Jurkat, Clone E6-1 (cell line): ENCODE data around the gene GRHL3.

Source experiments
- DNase-seq: peaks from one replicate; pipeline ENCODE4 v3.0.0-alpha.2; 2011; ENCODE audit warnings: low read depth, low spot score
- H3K4me3 ChIP-seq: 2 replicates; pipeline ENCODE4 v1.5.1; 2011; ENCODE audit warnings: mild to moderate bottlenecking, low read length, control low read depth, moderate library complexity

Gene GRHL3

DNA sequence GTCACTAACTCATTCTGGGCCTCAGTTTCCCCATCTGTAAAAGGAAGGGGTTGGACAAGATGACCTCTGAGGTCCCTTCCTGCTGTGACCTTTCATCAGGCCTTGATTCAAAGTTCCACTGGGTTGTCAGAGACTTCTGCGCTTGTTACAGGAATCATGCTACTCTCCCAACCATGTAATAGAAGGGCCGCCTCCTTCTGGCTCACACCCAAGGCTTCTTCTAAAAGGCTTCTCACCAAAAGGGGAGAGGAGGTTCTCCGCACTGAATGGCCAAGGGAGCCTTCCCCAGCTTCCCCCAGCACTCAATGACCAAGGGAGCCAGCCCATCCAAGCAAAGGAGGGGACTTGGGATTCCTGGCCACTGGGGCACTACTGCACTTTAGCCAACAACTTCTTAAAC, 42.7 kb downstream of the GRHL3 start:
- no peak overlapping the region for H3K4me3 ChIP-seq

DNA sequence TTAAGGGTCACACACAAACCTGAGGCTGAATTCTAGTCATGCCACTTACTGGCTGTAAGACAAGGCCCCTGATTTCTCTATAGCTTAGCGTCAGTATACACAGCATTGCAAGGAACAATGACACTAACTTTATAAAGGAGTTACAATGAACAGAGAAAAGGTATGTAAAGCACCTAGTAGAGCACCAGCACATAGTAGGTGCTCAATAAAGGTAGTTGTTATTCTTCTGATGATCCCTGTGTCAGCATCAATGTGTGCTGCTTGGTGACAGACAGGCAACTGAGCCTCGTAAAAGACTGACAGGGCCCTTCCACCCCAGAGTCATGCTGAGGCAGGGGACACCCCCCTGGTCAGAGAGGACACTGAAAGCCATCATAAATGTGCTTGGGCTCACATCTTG, 43.2 kb downstream of the GRHL3 start:
- H3K4me3 ChIP-seq: no peak overlapping the region
- no peak for DNase-seq

More for the DNA sequence above, 42.7 kb downstream of the GRHL3 start:
- no peak for DNase-seq

DNA sequence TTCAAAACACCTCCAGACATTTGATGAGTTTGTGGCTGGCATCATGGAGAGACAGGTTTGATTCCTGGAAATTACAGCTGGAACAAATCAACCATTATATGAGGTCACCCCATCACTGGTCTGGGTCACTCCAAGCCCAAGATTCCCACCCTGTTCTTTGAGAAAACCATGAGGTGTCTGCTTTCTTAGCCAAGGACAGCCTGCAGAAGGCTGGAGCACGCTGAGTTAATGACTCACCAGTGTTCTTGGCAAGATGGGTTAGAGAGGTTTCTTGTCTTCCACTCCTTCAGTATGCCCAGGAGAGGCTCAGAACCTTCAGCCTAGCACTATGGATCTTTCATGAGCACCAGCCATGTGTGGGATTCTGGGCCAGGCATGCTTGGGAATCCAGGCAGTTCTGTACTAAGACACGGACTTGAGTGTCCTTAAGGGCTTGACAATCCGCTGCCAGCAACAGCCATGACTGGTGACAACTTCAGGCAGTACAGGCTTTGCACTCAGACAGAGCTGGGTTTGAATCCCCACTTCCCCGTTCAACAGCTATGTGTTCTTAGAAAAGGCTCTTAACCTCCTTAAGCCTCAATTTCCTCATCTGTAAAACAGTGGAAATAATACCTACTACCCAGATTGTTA, 43.9 kb downstream of the GRHL3 start:
- H3K4me3 ChIP-seq: no peak overlapping the region
- DNase-seq: no peak

DNA sequence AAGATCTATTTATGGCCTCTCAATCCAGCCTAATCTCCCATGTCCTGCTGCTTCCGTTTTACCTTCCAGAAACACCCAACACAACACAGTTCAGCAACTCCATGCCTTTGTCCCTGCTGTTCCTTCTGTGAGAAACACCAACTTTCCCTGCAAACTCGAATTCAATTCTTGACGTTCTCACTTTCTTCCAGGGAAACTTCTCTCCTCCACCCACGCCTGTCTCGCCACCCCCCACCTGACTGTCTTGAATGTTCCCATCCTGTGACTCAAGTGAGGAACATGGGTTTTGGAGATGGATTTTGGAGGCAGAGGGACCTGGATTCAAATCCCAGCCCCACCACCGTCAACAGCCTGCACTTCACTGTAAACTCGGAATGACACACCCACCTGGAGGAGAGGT, 44.8 kb downstream of the GRHL3 start:
- no peak overlapping the region for H3K4me3 ChIP-seq
- DNase-seq: no peak

DNA sequence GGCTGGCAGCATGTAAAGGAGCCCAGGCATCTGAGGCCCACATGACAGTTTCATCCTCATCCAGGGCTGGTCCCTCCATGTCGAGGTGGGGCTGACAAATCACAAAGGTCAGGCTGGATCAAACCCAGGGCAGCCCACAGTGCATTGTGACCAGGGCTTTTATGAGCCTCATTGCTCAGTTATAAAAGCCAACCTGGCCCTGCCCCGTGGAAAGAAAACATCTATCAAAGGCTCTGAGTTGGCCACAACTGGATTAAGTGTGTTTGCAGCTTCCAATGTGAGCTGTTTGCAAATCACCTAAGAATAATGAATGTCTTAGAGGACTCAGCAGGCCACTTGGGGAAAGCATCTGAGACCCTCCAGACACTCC, 45.4 kb downstream of the GRHL3 start:
- DNase-seq: no peak
- H3K4me3 ChIP-seq: no peak overlapping the region

DNA sequence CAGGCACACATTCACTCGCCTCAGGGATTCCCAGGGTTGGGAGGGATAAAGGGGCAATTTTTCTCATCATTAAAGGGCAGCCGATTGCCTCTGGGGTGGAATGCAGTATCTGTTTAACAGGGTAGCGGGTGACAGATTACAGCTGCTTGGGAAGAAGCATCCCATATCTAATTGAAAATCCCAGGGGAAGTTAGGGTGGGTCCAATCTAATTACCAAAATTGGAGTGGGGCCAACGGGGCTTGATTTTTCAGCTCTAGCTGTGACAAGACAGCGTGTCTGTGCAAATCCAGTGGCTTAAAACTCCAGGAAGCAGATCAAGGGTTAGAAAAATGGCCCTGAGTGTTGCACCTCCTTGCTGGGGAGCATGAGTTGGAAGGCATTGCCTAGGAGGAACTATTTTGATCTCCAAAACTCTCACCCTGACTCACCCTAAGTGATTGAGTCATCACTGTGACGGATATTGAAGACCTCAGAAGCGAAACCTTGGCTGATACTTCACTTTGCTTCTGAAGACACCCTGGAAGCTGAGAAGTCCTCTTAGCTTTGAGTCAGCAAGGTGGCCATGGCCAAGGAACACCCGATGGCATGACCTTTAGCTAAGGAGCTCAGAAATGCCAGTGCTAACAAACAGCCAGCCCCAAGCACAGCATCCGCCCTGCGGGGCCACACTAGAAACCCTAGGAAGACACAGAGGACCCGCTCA, 46.0 kb downstream of the GRHL3 start:
- H3K4me3 ChIP-seq: no peak overlapping the region
- no peak for DNase-seq

DNA sequence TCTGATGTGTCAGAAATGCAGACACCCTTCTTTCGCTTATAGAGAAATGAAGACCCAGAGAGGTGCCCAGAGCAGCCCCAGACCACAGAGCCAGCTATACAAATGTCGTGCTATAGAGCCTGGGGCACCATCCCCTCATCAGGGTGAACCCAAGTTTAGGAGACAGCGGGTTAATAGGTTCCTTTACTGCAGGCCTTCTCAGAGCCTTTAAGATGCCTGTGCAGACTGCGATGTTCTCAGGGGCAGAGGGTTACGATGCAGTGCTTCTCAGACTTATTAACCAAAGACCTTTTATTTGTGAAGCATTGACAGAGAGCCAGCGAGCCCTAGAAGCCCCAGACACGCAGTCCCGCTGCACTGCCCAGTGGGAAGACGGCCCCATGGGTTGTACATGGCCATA, 47.5 kb downstream of the GRHL3 start:
- no peak overlapping the region for H3K4me3 ChIP-seq
- DNase-seq: no peak

DNA sequence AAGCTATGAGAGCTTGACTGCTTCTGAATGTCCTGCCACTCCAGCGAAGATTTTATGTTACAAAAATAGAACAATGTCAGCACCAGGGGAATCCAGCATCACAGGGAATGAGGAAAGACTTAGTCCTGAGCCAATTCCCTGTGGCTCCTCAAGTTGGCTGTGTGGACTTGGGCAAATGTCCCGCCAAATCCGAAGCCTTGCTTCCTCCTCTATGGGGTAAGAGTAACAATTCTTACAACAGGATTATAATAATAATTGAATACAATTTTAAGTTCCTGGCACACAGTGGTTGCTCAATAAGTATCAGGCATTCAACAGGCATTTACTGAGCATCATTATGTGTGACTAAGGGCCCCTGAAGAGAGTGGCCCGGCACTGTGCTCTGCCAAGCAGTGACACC, 50.0 kb downstream of the GRHL3 start:
- H3K4me3 ChIP-seq: no peak overlapping the region
- DNase-seq: no peak

DNA sequence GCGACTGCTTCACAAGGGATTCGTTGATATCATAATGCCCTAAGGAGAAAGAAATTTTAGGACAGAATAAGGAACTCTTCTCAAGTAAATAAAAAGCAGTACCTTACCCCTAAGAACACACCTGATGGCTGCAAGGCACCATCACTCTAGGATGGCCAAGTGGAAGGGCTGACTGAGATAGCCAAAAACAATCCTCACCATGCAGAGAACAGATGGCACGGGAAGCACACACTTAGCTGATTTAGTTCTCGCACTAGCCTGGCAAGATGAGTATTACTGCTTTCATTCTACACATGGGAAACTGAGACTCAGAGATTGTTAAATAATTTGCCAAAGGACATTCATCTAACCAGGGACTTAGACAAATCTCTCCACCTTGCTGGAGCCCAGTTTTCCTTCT, 50.6 kb downstream of the GRHL3 start:
- DNase-seq: no peak
- no peak overlapping the region for H3K4me3 ChIP-seq

DNA sequence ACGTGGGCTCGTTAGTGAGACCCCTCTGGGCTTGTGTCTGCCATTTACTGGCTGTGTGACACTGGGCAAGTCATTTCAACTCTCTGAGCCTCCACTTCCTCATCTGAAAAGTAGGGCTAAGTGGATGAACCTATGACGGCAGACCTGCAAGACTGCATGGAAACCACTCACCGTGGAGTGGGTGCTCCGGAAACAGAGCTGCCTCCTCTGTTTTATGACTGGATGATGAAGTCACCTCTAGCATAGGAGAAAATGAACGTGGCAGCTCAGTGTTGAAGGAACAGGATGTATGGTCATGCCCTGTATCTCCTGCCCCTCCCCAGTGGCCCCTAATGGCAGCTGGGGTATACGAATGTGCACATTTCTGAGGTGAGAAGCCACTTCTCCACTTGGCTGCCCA, 53.9 kb downstream of the GRHL3 start:
- no peak for DNase-seq
- H3K4me3 ChIP-seq: no peak overlapping the region

DNA sequence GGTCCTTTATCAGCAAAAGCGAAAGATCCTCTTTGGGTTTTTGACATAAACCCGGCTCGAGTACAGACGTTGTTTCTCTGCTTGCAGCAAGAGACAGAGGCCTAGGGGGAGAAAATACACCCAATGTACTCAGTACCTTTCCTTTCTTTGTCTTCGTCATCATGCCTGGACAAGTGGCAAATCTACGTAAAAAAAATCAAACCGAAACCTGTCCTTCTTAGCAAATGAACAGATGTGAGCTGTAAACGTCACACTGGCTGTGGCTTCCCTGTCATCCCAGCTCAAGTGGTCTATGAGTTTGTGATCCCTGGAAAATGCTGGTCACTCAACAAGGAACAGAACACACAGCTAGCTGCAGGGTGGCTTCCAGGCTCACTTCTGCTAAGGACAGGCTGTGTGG, 54.6 kb downstream of the GRHL3 start:
- no peak overlapping the region for H3K4me3 ChIP-seq
- no peak for DNase-seq

DNA sequence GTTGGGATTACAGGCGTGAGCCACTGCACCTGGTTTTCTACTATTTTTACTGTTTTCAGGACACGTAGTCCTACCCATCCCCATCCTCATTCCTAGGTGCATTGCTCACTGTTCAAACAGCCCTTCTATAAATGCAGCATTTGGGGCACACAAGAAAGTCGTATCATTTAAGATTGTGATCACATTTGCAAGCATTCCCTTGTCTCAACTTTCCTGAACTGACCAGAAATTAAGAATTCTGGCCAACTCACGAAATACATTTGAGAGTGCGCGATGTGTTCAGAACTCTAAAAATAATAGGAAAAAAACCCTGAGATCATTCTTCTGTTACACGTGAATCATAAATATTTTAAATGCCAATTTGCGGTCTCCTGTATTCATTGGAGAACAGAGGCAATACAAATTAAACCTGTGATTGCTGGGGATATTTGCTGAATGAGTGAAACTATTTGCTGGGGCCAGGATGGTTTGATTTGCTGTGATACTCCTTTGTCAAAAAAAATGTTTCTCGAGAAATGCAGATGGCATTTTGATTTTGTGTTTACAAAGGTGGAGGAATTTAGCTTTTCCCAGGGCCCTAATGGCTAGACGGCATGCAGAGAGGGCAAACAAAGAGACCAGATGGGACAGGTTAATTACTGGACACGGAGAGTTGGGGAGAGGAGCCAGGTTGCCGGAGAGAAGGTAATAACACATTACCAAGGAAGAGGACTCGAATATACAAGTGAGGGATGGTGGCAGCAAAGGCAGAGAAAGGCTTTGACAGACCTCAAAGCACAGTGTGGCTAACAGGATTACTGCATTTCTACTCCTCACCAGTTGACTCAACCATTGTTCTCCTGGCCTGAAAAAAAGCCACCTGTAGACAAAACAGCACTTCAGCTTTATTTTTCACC, 56.0 kb downstream of the GRHL3 start:
- no peak for DNase-seq
- H3K4me3 ChIP-seq: no peak overlapping the region

DNA sequence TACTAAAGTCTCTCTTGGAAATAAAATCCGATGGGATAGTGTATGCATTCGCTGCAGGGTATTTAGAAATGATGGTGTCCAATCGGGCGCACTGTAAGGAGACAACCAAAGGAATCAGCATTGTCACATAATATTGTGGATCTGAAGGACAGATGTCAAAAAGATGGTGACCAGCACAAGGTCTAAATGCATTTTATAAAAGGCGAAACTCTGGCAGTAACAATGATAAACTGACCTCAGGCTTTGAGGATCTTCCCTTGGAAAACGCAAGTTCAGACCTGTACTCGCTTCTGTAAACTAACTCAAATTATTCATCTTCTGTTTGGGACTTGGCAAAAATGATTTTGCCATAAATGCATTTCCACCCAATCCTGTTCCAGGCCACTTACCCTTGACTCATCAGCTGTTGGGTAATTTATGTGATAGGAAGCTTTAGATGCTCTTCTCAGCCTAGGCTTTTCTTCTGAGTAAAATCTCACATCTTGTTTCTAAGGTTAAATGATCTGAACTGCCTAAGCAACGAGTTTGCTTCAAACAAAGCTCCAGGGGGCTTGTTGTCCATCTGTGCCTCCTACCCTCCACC, 60.7 kb downstream of the GRHL3 start:
- H3K4me3 ChIP-seq: no peak overlapping the region
- no peak for DNase-seq

DNA sequence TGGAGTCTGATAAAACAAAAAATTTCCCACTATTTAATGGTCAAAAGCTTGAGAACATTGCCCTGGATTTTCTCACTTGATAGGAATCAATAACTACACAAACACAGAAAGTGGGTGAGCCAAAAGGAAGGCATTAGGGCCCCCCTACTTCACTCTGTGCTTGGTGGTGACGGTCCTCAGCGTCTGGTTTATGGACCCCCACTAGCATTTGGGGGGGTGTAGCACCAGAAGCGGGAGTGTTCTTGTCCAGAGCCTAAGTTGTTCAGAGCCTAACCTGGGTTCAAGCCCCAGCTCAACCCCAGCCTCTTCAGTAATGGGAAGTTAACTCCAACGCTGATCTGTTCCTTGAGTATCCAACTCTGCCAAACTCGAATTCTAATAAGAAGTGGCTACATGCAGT, 61.4 kb downstream of the GRHL3 start:
- no peak overlapping the region for H3K4me3 ChIP-seq
- DNase-seq: no peak

DNA sequence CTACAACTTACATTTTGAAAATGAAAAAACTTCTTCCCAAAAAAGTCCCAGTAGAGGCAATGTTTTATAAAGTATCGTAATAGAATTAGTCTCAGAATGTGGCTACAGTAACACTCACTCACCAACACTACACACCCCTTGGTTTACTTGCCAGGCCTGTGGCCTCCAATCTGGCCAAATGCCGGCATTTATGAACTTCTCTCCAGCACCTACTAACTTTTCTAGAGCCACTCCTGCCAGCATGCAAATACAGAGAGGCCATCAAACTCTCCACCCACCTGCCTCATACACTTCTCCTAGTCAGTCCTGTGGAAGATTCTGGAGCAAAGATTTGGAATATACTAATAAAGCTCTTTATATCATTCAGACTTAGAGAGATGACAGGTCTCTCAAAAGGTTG, 62.1 kb downstream of the GRHL3 start:
- no peak for DNase-seq
- H3K4me3 ChIP-seq: no peak overlapping the region

DNA sequence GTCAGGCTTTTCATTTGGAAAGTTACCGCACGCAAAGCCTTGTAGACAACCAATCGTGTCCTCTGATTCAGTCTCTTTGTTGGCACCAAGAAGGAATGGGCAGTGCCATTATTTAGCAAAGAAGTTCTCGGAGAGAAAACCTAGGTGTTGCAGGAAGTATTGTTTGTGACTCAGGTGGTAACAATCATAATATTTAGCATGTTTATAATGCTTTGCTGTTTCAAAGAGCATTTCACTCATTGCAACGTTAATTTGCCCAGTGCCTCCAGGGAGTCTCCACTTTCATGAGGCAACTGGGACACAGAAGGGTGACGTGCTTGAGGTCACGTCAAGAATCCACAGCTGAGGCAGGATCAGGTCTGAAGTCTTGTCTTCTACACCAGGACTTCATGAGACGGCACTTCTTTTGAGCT, 63.0 kb downstream of the GRHL3 start:
- no peak for DNase-seq
- no peak overlapping the region for H3K4me3 ChIP-seq

DNA sequence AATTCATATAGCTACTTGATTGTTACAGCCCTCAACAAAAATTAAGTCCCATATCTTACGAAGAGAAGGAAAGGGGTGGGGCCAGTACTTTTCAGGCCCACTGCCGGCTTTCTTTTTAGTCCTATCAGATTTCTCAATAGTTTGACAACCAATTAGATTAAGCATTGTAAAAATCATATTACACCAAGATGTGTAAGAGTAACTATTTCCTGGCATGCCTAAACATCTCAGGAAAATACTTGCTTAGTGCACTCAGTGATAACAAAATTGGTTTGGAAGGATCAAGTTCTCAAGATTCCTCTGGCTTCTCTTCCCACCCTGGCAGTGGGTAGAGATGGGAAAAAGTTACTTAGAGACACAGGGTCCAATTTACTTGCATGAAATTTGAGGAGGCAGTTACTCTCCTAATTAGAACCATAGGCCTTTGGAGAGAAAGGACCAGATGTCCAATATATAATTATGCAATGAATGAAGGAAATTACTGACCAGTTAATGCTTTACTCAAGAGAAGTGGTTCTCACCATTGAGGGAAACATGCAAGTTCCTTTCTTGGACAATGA, 64.3 kb downstream of the GRHL3 start:
- no peak for DNase-seq
- H3K4me3 ChIP-seq: no peak overlapping the region

DNA sequence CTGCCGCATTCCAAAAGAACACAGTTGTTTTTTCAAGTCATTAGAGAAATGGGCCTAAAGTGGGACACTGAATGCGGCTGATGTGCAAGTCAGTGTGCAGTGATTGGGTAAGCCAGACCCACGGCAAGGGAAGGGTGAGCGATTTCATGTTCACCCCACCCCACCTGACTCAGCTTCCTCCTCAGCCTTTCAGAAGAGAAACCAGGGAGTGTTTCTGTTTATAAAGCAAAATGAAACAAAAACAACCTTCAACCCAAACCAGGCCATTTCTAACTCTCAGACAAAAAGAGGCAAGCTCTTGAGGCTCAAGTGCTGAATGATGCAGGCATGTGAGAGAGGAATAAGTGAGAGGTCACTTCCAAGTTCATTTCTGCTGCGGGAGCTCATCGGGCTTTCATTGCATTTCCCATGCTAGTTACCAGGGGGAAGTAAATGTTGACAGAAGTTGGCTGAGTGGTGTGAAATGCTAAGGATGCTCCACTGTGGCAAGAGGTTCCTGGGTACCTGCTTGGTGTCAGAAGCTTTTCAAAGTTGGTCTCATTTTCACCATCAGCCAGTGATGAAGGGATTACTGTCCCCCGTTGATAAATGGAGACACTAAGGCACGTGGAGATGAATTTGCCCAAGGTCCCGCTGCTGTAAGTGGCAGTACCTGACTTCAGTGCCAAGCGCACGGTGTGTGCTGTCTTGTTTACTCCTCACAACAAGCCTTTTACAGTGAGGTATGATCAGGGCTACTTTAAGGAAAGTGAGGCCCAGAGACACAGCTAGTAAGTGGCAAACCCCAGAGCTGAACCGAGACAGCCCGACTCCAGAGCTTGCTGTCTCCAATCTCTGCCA, 65.3 kb downstream of the GRHL3 start:
- no peak overlapping the region for H3K4me3 ChIP-seq
- DNase-seq: no peak
